H1 (cell line): ENCODE measurements around the gene LTBP3. TPM values are rescaled to one million over a fixed set of nuclear protein-coding genes. Genes with fewer than 3 reads are reported as not detected.
A peak's percentile ranks its signal among the peaks of the same experiment; 100 is the strongest.

Experiments used
- CTCF ChIA-PET: fragments of 300-600 bp; sonication (Branson Sonifier 250); formaldehyde crosslinking; loops from one replicate; lab custom pipeline; 2021; ENCODE audit not compliant: partially characterized antibody; lab: Charles Lee
- POLR2A ChIA-PET: fragments of 300-600 bp; sonication (Branson Sonifier 250); formaldehyde crosslinking; loops from one replicate; lab custom pipeline; 2021; ENCODE audit warnings: inconsistent platforms; ENCODE audit not compliant: partially characterized antibody; lab: Charles Lee
- DNase-seq, 2 experiments: peaks; one replicate each; pipeline versions ENCODE4 v3.0.0 to v3.0.0-alpha.2; 2010 to 2022; ENCODE audit warnings: low spot score in 2 of 2, low read depth in 1 of 2, mixed read lengths in 1 of 2
- FAIRE-seq: peaks from 2 replicates; lab custom pipeline; 2011; peaks lifted over from hg19 to GRCh38; lab: Jason Lieb, UNC
- H2AFZ ChIP-seq: 2 replicates; pipeline ENCODE4 v1.8.1; 2012; ENCODE audit warnings: low read length, inconsistent platforms
- H2AK5ac ChIP-seq: 2 replicates; pipeline ENCODE4 v1.6.1; 2013; ENCODE audit warnings: low read depth, low read length
- H2BK120ac ChIP-seq: replicated peaks from 2 replicates; pipeline ENCODE3; 2013; ENCODE audit warnings: low read depth, low read length, inconsistent platforms
- H2BK12ac ChIP-seq: 2 replicates; pipeline ENCODE4 v1.6.1; 2013; ENCODE audit warnings: low read depth, low read length
- H2BK15ac ChIP-seq: 2 replicates; pipeline ENCODE4 v1.6.1; 2013; ENCODE audit warnings: low read length
- H2BK20ac ChIP-seq: 2 replicates; pipeline ENCODE4 v1.6.1; 2013; ENCODE audit warnings: low read length
- H2BK5ac ChIP-seq: 2 replicates; pipeline ENCODE4 v1.6.1; 2013; ENCODE audit warnings: low read depth, low read length
- H3K14ac ChIP-seq: 2 replicates; pipeline ENCODE4 v1.6.1; 2013; ENCODE audit warnings: inconsistent platforms; ENCODE audit not compliant: insufficient read length
- H3K18ac ChIP-seq: 2 replicates; pipeline ENCODE4 v1.6.1; 2013; ENCODE audit warnings: low read length; ENCODE audit errors: extremely low read depth
- H3K23ac ChIP-seq: 2 replicates; pipeline ENCODE4 v1.6.1; 2013; ENCODE audit warnings: inconsistent platforms; ENCODE audit not compliant: insufficient read length
- H3K23me2 ChIP-seq: 2 replicates; pipeline ENCODE4 v1.6.1; 2013; ENCODE audit warnings: low read depth, low read length
- H3K27ac ChIP-seq: 2 replicates; pipeline ENCODE4 v1.6.1; 2011; ENCODE audit warnings: low read depth, low read length, inconsistent platforms
- H3K27me3 ChIP-seq, 4 experiments: replicated peaks in 1 of 4; 1 replicate in 1 of 4; 2 replicates in 3 of 4; pipeline versions ENCODE4 v1.6.1 to v1.8.1; 2011 to 2013; ENCODE audit warnings: low read length in 3 of 4, mild to moderate bottlenecking in 3 of 4, inconsistent platforms in 2 of 4, mixed read lengths in 2 of 4, moderate library complexity in 1 of 4; ENCODE audit not compliant: control insufficient read depth in 3 of 4, insufficient read depth in 3 of 4; ENCODE audit errors: extremely low read depth in 1 of 4
- H3K36me3 ChIP-seq, 4 experiments: 2 replicates each; pipeline versions ENCODE4 v1.6.1 to v1.8.1; 2011 to 2013; ENCODE audit warnings: mild to moderate bottlenecking in 4 of 4, low read length in 3 of 4, moderate library complexity in 2 of 4, control low read depth in 1 of 4, inconsistent platforms in 1 of 4; ENCODE audit not compliant: insufficient read depth in 4 of 4, control insufficient read depth in 2 of 4
- H3K4ac ChIP-seq: replicated peaks from 2 replicates; pipeline ENCODE3; 2013; ENCODE audit warnings: low read length, low read depth, mixed read lengths, inconsistent platforms; ENCODE audit not compliant: insufficient read length
- H3K4me1 ChIP-seq, 4 experiments: replicated peaks in 1 of 4; 1 replicate in 1 of 4; 2 replicates in 3 of 4; pipeline versions ENCODE4 v1.6.1 to v1.8.1; 2011 to 2013; ENCODE audit warnings: low read length in 3 of 4, inconsistent platforms in 2 of 4, mixed read lengths in 1 of 4; ENCODE audit not compliant: insufficient read depth in 4 of 4, control insufficient read depth in 3 of 4
- H3K4me2 ChIP-seq, 2 experiments: 2 replicates each; pipeline versions ENCODE4 v1.6.1 to v1.8.1; 2011 to 2013; ENCODE audit warnings: low read depth in 2 of 2, low read length in 2 of 2, control low read depth in 1 of 2, inconsistent platforms in 1 of 2, mild to moderate bottlenecking in 1 of 2; ENCODE audit not compliant: insufficient read depth in 1 of 2
- H3K4me3 ChIP-seq, 4 experiments: fragments of 200-600, 300-600 bp in 1 of 4; sonication (generic), shearing (Covaris generic), sonication (Bioruptor Twin) in 1 of 4; 2 replicates each; pipeline versions ENCODE4 v1.5.1 to v1.8.1; 2011 to 2016; ENCODE audit warnings: low read length in 4 of 4, low read depth in 3 of 4, control low read depth in 2 of 4, inconsistent platforms in 2 of 4, mild to moderate bottlenecking in 2 of 4, mixed read lengths in 1 of 4, moderate library complexity in 1 of 4; ENCODE audit not compliant: insufficient read depth in 2 of 4; ENCODE audit errors: extremely low read depth in 1 of 4
- H3K56ac ChIP-seq: replicated peaks from 2 replicates; pipeline ENCODE3; 2013; ENCODE audit warnings: low read depth, mild to moderate bottlenecking, mixed read lengths, low read length, inconsistent platforms; ENCODE audit not compliant: insufficient read length
- H3K79me1 ChIP-seq: 2 replicates; pipeline ENCODE4 v1.6.1; 2013; ENCODE audit warnings: low read depth, low read length, control low read depth
- H3K79me2 ChIP-seq, 2 experiments: 2 replicates each; pipeline versions ENCODE4 v1.6.1 to v1.8.1; 2012 to 2013; ENCODE audit warnings: low read length in 2 of 2, mild to moderate bottlenecking in 2 of 2, inconsistent platforms in 1 of 2; ENCODE audit not compliant: insufficient read depth in 2 of 2, control insufficient read depth in 1 of 2
- H3K9ac ChIP-seq, 4 experiments: replicated peaks in 1 of 4; 1 replicate in 1 of 4; 2 replicates in 3 of 4; pipeline versions ENCODE4 v1.6.1 to v1.8.1; 2011 to 2013; ENCODE audit warnings: low read depth in 3 of 4, low read length in 3 of 4, control low read depth in 2 of 4, mild to moderate bottlenecking in 2 of 4, moderate library complexity in 2 of 4, inconsistent platforms in 1 of 4; ENCODE audit errors: extremely low read depth in 1 of 4
- H3K9me3 ChIP-seq, 2 experiments: 2 replicates each; pipeline versions ENCODE4 v1.6.1 to v1.8.1; 2012 to 2013; ENCODE audit warnings: mild to moderate bottlenecking in 2 of 2, moderate library complexity in 2 of 2, control low read depth in 1 of 2, inconsistent platforms in 1 of 2, low read depth in 1 of 2, low read length in 1 of 2, mixed read lengths in 1 of 2; ENCODE audit not compliant: insufficient read depth in 2 of 2
- H4K20me1 ChIP-seq, 2 experiments: replicated peaks in 1 of 2; 2 replicates each; pipeline versions ENCODE3 to v1.8.1; 2011 to 2013; ENCODE audit warnings: inconsistent platforms in 2 of 2, low read length in 2 of 2, mild to moderate bottlenecking in 1 of 2; ENCODE audit not compliant: insufficient read depth in 2 of 2, control insufficient read depth in 1 of 2
- H4K5ac ChIP-seq: 2 replicates; pipeline ENCODE4 v1.6.1; 2013; ENCODE audit warnings: low read length, low read depth, mixed read lengths, inconsistent platforms; ENCODE audit not compliant: insufficient read length
- H4K8ac ChIP-seq: 2 replicates; pipeline ENCODE4 v1.8.0; 2013; ENCODE audit warnings: mild to moderate bottlenecking, moderate library complexity, low read length, inconsistent platforms; ENCODE audit not compliant: insufficient read depth; ENCODE audit errors: extremely low read depth
- H4K91ac ChIP-seq: replicated peaks from 2 replicates; pipeline ENCODE3; 2013; ENCODE audit warnings: low read length, mixed read lengths, inconsistent platforms; ENCODE audit not compliant: insufficient read length
- FOSL1 ChIP-seq: IDR thresholded peaks from 2 replicates; pipeline ENCODE4 v1.6.1; 2011; ENCODE audit warnings: mild to moderate bottlenecking, low read depth, low read length, moderate library complexity; ENCODE audit not compliant: insufficient read depth
- RBBP5 ChIP-seq: IDR thresholded peaks from 2 replicates; pipeline ENCODE4 v1.7.1; 2012; ENCODE audit warnings: low read depth, mild to moderate bottlenecking, inconsistent platforms, low read length, moderate library complexity, borderline replicate concordance
- ZNF274 ChIP-seq: IDR thresholded peaks from 2 replicates; pipeline ENCODE4 v1.7.0; 2012; ENCODE audit warnings: low read length, borderline replicate concordance; ENCODE audit errors: extremely low read depth
- WGBS, 2 experiments: shearing (Covaris generic) in 1 of 2; methylation state at CpG; one replicate each; pipeline versions ENCODE4 v1.1.6 to v1.1.7; 2013 to 2015; ENCODE audit warnings: low lambda C conversion rate in 2 of 2, mixed read lengths in 2 of 2, inconsistent platforms in 1 of 2, low coverage in 1 of 2, missing lambda C conversion rate in 1 of 2; ENCODE audit not compliant: insufficient replicate concordance in 2 of 2, insufficient coverage in 1 of 2, insufficient read length in 1 of 2; ENCODE audit errors: extremely low coverage in 1 of 2, missing lambda C conversion rate in 1 of 2; 5-methylcytosine and 5-hydroxymethylcytosine counted together
- polyA plus RNA-seq, 7 experiments: library from polyadenylated mRNA; depleted of rRNA in 3 of 7; stranded (reverse) in 5 of 7; unstranded in 2 of 7; fragments of >200 nt in 5 of 7; fragments of 200-250 nt in 2 of 7; gene quantifications; 1 replicate in 5 of 7; 2 replicates in 1 of 7; 4 replicates in 1 of 7; pipeline versions ENCODE4 v1.2.1 to v1.2.3, GENCODE V29; 2011 to 2013; ENCODE audit warnings: missing spikeins in 2 of 7, mixed read lengths in 2 of 7
- total RNA-seq: library from RNA; stranded (reverse); fragmentation: NEBNext Ultra II Directional; extraction: Animal tissue kit (Norgen Biotek cat#: 25700); gene quantifications from 2 replicates; pipeline ENCODE4 v1.2.1, GENCODE V29; 2021

Gene LTBP3
- total and polyA plus RNA-seq, 2 of the 8 experiments (the other 6 are each of a cell fraction or from before 2014, with no cell fraction given): 12.8 to 17.8 TPM

DNA sequence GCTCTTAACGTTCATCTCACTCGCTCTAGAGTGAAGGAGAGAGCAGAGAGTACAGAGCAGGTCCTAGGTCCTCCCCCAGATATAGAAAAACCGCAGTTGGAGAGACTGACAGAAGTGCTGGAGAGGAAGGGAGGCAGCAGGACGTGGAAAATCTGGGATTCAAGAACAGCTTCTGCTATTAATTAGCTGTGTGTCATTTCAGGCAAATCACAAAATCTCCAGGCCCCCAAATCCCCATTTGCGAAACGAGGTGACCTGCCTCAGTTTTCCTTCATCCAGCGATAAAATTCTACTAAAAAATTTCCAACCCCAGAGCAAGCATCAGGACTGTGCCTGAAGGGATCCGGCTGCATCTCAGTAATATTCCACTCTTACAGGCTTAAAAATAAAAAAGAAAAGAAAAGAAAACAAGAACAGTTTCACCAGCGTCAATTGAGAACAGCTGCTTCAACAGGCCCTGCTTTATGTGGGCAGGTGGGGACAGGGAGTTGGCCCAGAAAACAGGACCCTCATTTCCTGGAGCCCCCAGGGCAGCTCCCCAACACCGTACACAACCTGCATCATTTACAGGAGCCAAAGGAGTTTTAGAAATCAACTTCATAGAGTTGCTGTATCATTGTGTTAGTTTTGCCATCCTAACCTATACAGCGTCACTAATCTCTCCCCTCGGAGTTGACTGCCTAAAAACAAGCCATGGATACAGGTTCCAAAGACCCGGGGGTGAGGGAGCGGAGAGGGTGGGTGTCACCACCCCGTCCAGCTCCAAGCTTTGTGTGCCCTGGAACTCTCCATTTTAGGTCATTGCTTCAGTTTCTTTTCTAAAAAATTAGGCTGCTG lies 61.6 kb downstream of the LTBP3 start:
- TF ChIP-seq FOSL1 (no peak), RBBP5 (peak; percentile 37; the same call in 1 of the 2 replicates), ZNF274 (no peak)
- Histone ChIP-seq H2AFZ (no peak overlapping the region), H2BK20ac (no peak overlapping the region), H3K27me3 (no peaks in the 10 kb centered on the region), H3K4me3 (peak overlapping the region; percentile 26 to 55 (median 38); a peak in 5 of 8 replicates), H3K23ac (no peak overlapping the region), H3K9ac (peak overlapping the region in 3 of 4 experiments; percentile 31 to 49 (median 41); a peak in 3 of 7 replicates), H4K5ac (peak overlapping the region; percentile 64), H3K27ac (peak overlapping the region; percentile 27; the same call in 1 of the 2 replicates), H3K79me1 (no peaks in the 10 kb centered on the region; the same call in 1 of the 2 replicates), H4K8ac (peak overlapping the region; percentile 74), H3K79me2 (peaks cover 20 to 45% of the 10 kb centered on the region in 2 experiments), H3K9me3 (no peaks in the 10 kb centered on the region), H3K4me2 (peak overlapping the region; percentile 77 to 98), H2BK15ac (no peak overlapping the region), H3K23me2 (peaks cover 15% of the 10 kb centered on the region), H2BK5ac (peak overlapping the region; percentile 37), H3K36me3 (peaks cover under 1 to 17% (median 6%) of the 10 kb centered on the region in 4 experiments; a peak in 7 of 8 replicates), H3K4me1 (peaks cover 14 to 30% (median 20%) of the 10 kb centered on the region in 4 experiments; a peak in 6 of 7 replicates), H3K56ac (no peak overlapping the region), H3K4ac (no peak overlapping the region), H2BK12ac (peak overlapping the region; percentile 41), H4K91ac (peak overlapping the region; percentile 36), H3K18ac (no peak overlapping the region; the same call in 1 of the 2 replicates), H3K14ac (no peak overlapping the region), H2BK120ac (no peak overlapping the region), H2AK5ac (no peak overlapping the region), H4K20me1 (peaks cover 11 to 13% of the 10 kb centered on the region in 2 experiments)
- ChIA-PET POLR2A (interaction anchor here (0.7 to 29.8 kb wide), 30 partner anchors 1 to 406 kb away, joined by 3 to 1569 read pairs (median 8); partner anchors contain the start of genes FAM89B, FRMD8, MALAT1 and MAP3K11), CTCF (interaction anchor here (0.5 to 29.0 kb wide), 6 partner anchors 8 to 297 kb away, joined by 4 to 809 read pairs (median 32); no protein-coding TSS in a partner anchor)
- DNase-seq: no peak
- WGBS, 2 experiments: 77% methylated on average over 15 of the region's 15 CpGs; no CpG with 5 or more reads in 1 of the 2 experiments
- FAIRE-seq: no peak
